ENCODE data around the gene KRTAP5-2. TPM values are rescaled to one million over a fixed set of nuclear protein-coding genes. Genes with fewer than 3 reads are reported as not detected.

KRTAP5-2 gene
- total and polyA plus RNA-seq, 9 of the 15 experiments (the other 6 are each of a cell fraction or from before 2014, with no cell fraction given): not detected

- TF ChIP-seq ZBTB49 (CRISPR knock-in tag; IDR thresholded peaks at IDR 0.05; ENCODE audit: borderline replicate concordance): no peak
- TF ChIP-seq PKNOX1 (IDR thresholded peaks at IDR 0.05): peak; percentile 51
- no peak for TF ChIP-seq ETV1 (tag; conservative IDR thresholded peaks at IDR 0.05; ENCODE audit: low read depth)
- TF ChIP-seq NFIC (IDR thresholded peaks at IDR 0.05): 0 out of 2 replicates have a peak, but pooled peaks have one; percentile 12
- TF ChIP-seq CXXC5 (CRISPR knock-in tag; IDR thresholded peaks at IDR 0.05): peak; percentile 37; the same call in 1 of the 2 replicates
- TF ChIP-seq ZNF766 (CRISPR knock-in tag; conservative IDR thresholded peaks at IDR 0.05): 0 out of 2 replicates have a peak, but pooled peaks have one; percentile 39
- TF ChIP-seq ZBTB7A (IDR thresholded peaks at IDR 0.05; ENCODE audit: borderline replicate concordance, control insufficient read depth, low read depth, low read length): peak; percentile 91
- TF ChIP-seq ZFP36 (IDR thresholded peaks at IDR 0.05; ENCODE audit: low read depth, low read length, partially characterized antibody): peak; percentile 84
- peak; percentile 90 for TF ChIP-seq VEZF1 (CRISPR knock-in tag; IDR thresholded peaks at IDR 0.05)
- no peak for TF ChIP-seq SAFB2 (IDR thresholded peaks at IDR 0.05; ENCODE audit: borderline replicate concordance, low read depth, low read length, severe bottlenecking)
- peak; percentile 58 for TF ChIP-seq POLR2G (IDR thresholded peaks at IDR 0.05; ENCODE audit: low read depth, low read length)
- TF ChIP-seq NONO (IDR thresholded peaks at IDR 0.05; ENCODE audit: low read depth in 2 of 2, low read length in 1 of 2): 0 out of 4 replicates have a peak, but pooled peaks of 1 of the 2 experiments have one; percentile 8
- peak; percentile 63 for TF ChIP-seq RBM25 (IDR thresholded peaks at IDR 0.05; ENCODE audit: low read depth, low read length, severe bottlenecking)
- TF ChIP-seq ATF2 (CRISPR knock-in tag; IDR thresholded peaks at IDR 0.05): peak; percentile 91
- 0 out of 4 replicates have a peak, but pooled peaks of 1 of the 2 experiments have one; percentile 24 for TF ChIP-seq MAZ (CRISPR knock-in tag; conservative IDR thresholded peaks at IDR 0.05 in 1 of 2, IDR thresholded peaks at IDR 0.05 in 1 of 2)
- peak; percentile 83 for TF ChIP-seq ZNF740 (CRISPR knock-in tag; IDR thresholded peaks at IDR 0.05)
- 0 out of 4 replicates have a peak, but pooled peaks of 1 of the 2 experiments have one; percentile 21 for TF ChIP-seq ZNF740 (tag; IDR thresholded peaks at IDR 0.05)
- TF ChIP-seq ATF7 (IDR thresholded peaks at IDR 0.05): peak; percentile 98
Measured at GRCh38 chr11:1572197-1573076, 25.7 kb downstream of the KRTAP5-2 start, which contains the start of gene DUSP8 (continued).

Data from K562 (cell line).